Limb (tissue), 2 donors: Measurements from ENCODE around the gene KCNK16.

Experiments used
- DNase-seq, 2 donors: peaks; one replicate each; pipeline ENCODE4 v3.0.0-alpha.2; 2016; ENCODE audit errors: extremely low spot score in 2 of 2

KCNK16 gene

DNA sequence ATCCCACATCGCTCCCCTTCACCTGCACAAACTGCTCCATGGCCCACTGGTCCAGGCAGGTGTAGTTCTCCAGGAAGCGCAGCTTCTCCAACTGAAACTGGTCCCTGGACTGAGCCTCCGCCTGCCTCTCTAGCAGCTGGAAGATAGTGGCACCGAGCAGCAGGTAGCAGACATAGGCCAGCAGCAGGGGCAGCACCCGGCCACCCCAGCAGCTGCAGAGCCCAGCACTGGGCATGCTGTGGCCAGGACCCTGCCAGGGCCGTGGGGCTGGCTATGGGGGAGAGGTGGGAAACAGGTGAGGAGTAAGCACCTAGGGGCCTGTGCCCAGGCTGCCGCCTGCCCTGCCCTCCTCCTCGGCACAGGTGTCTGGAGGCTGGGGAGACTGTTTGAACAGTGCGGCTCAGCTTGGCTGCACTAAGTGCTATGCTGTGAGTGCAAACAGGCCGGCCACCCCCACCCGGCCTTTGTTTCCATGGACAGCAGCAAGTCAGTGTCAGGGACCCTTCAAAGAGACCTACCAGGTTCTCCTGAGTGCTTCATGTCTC, at the start of gene KCNK16:
Gene KCNK16 (minus strand): TSS at position 397 of the 545 bp plus-strand sequence. CDS start 162 bp downstream, at position 235.
- DNase-seq, result no peak

DNA sequence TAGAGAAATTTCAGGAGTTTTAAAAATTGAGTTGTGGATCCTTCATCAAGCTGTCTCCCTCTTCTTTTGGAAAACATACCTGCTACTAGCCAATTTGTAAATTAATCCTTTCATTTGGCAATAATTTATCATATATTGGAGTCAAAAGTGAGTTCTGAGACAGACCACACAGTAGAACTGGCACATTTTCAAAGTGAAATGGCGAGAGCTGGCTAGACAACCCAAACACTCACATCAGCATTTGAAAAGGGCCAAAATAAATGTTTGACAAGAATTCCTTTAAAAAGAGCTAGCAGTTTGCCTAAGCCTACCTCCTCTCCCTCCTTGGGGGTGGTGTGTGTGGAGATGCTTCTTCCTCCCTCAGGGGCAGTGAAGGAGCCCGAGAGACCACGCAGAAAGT, 47.9 kb upstream of the KCNK16 start:
- no peak for DNase-seq

DNA sequence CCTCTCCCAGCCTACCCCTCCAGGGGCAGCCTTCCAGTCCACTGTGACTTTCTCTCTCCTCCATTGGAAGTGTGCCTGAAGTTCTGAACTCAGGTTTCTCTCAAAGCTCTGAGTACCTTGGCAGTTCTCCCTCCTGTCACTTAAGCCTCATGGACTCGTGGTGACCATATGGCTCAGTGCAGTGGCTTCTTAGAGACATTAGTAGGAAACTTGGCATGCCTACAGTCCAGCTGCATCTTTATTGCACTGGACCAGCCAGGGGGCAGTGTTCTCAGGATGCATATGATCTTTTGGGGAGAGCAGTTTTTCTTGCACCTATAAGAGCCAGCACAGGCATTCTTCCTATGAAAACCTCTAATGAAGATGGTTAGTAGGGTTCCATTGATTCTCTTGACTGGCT, 47.5 kb upstream of the KCNK16 start:
- no peak for DNase-seq

GRCh38 chr6:39367700-39368099, 45.2 kb upstream of the KCNK16 start:
- DNase-seq, result no peak

DNA sequence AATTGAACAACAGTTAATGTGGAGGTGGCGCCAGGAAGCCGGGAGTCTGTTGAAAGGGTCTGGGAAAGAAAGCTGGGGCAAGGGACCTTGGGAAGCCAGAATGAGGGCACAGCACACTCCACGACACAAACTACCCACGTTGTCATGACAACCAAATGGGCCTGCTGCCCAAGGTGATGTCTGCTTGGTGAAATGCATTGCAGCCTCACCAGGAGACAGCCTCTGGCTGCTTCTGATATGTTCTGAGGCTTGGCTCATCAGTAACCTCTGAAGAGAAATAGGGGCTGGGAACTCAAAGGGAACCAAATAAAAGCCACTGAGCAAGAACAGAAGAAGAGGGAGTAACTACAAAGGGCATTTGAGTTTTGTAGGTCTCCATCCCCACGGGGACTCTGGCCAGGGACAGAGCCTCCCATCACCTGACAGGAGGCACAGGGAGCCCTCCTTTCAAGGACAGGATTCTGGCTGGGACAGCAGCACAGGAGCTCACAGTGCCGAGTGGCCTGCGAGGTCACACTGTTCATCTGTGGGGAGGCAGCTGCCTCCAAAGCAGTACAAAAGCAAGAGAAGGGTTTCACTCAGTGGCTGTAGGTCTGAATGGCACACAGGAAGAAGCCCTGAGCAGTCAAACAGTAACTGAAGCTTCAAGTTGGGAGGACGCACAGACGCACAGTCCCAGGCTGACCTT, 44.6 kb upstream of the KCNK16 start:
- DNase-seq, result no peak

GRCh38 chr6:39365281-39366074, 43.0 kb upstream of the KCNK16 start:
- DNase-seq, result no peak

DNA sequence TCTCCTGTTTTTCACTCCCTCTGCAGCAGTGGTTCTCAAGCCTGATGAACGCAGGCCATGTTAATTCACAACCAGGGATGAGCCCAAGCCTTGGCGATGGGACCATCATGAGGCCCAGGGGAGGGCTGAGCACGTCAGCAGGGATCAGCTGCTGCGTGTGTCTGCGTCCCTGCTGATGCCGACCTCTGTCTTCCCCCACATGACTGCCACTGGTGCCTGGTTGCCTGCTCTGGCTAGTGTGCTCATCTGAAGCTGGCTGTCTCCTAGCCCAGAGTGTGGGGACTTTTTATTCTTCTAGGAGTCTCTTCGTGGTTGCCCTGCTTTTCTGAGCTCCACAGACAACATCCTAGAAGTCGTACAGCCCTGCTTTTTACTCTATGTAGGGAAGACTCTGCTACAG, 40.8 kb upstream of the KCNK16 start:
- DNase-seq, result no peak

GRCh38 chr6:39362487-39362865, 40.0 kb upstream of the KCNK16 start:
- DNase-seq, result no peak

GRCh38 chr6:39361657-39362486, 39.4 kb upstream of the KCNK16 start:
- peak; percentile 79 to 86 for DNase-seq

DNA sequence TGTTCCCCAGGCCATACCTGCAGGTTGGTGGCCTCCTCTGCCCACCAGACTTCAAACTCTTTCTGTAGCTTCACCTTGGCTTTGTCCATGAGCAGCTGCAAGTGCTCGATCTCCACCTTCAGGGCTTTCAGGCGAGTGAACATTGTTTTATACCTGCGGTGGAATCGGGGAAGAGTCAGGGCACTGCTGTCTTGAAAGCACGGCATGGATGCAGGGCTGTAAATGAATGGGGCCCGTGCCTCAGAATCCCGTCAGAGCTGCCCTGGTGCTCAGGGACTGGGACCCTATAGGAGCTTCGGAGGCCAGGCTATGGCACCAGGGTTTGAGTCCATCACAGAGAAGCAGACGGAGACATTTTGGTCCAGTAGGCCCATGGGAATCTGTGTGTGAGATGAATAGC, 37.9 kb upstream of the KCNK16 start:
- DNase-seq, result no peak

- peak; percentile 66 to 77 for DNase-seq
These were observed 35.6 kb upstream of the KCNK16 start for GRCh38 chr6:39357998-39358686.

- DNase-seq, result no peak
These were observed 31.3 kb upstream of the KCNK16 start for GRCh38 chr6:39353698-39354315.

- no peak for DNase-seq
These were observed 28.4 kb upstream of the KCNK16 start for GRCh38 chr6:39350723-39351505.

DNA sequence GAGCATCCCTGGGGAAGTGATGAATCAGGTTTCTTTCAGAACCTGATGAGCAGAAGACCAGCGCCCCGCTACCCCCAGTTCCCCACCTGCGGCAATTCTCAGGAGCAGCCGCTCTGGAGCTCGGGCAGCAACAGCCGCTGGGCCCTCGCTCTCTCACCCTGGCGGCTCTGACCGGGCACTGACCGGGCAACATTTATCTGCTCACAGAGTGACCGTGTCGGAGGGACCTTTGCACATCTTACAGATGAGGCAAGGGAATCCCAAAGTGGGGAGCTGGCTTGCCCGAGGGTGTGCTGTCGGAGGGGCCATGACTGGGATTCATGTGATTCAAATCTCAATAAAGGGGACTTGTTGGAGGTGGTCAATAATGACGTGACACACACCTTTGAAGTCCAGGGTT, 26.2 kb upstream of the KCNK16 start:
- DNase-seq, result no peak

DNA sequence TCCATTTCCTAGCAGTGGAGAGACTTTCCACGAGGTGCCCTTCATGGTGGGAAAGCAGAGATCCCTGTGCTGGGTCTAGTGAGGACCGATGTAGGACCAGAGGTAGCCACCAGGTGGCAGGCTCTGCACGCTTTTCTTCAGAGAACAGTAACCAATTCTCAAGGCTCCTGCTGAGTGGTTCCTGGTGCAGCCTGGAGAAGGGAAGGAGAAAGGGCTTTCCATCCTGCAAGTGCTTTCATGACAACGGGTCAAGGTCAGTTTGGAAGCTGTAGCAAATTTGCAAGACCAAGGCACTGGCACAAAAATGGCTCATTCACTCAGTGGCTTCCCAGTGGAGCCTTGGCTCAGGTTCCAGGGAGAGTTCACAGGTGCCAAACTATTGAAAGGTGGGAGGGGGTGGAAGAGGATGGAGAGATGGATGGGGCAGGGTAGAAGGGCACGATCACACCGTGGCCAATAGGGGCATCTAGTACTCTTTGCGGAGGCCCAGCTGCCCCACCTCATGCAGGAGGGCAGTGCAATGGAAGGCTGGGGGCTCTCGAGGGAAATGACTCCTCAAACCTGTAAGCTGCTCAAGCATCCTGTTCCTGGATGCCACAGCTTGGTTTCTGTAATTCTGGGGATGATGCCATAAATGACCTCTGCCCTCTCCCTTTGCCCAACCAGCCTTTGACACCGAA, 25.5 kb upstream of the KCNK16 start:
- peak; percentile 72 to 85 for DNase-seq

GRCh38 chr6:39347206-39347605, 24.7 kb upstream of the KCNK16 start:
- no peak for DNase-seq

GRCh38 chr6:39344821-39345280, 22.3 kb upstream of the KCNK16 start:
- no peak for DNase-seq

DNA sequence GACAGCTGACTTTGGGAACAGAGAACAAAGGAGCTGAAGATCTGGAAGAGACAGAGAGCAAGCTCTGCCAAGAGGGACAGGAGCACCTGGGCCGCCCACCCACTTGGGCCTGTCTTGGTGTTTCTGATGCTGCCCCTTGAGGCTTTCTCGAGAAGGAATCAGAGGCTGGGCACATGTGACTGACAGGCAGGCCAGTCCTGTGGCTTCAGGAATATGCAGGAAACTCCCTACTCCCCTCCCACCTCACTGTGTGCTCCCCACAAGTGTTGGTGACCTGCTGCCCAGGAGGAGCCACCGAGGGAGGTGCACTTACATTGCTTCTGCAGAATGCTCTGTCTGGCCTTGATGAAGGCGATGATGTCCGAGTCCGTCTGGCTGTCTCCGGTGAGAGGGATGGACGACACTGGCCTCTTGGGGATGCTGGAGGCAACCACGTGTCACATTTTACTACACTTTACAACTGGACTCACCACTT, 20.9 kb upstream of the KCNK16 start:
- DNase-seq, result no peak
